H1 (cell line): Measurements from ENCODE around the gene SPINK1. TPM values are rescaled to one million over a fixed set of nuclear protein-coding genes. Genes with fewer than 3 reads are reported as not detected.

ENCODE experiments used
- BCL11A ChIP-seq, 2 experiments: IDR thresholded peaks; one replicate each; pipeline ENCODE4 v1.6.1; 2011; ENCODE audit warnings: low read depth in 2 of 2, low read length in 2 of 2, mild to moderate bottlenecking in 2 of 2
- CBX5 ChIP-seq: fragments of 300-800, 300-1000 bp; sonication (generic); IDR thresholded peaks from 2 replicates; pipeline ENCODE4 v1.7.1; 2016; ENCODE audit warnings: antibody characterized with exemption, low read length, low read depth
- CBX8 ChIP-seq: fragments of 300-800, 300-1000 bp; sonication (generic); IDR thresholded peaks from 2 replicates; pipeline ENCODE4 v1.7.1; 2016; ENCODE audit warnings: low read depth, low read length, borderline replicate concordance
- CEBPB ChIP-seq: IDR thresholded peaks from 2 replicates; pipeline ENCODE4 v1.6.1; 2012; ENCODE audit warnings: low read depth, low read length
- CHD2 ChIP-seq: IDR thresholded peaks from 2 replicates; pipeline ENCODE4 v1.6.1; 2012; ENCODE audit warnings: low read length, improper control_type of control experiment
- CREB1 ChIP-seq: IDR thresholded peaks from 2 replicates; pipeline ENCODE4 v1.6.1; 2012; ENCODE audit warnings: inconsistent platforms
- CTBP2 ChIP-seq: IDR thresholded peaks from 2 replicates; pipeline ENCODE4 v1.7.0; 2011; ENCODE audit warnings: borderline replicate concordance, mild to moderate bottlenecking, moderate library complexity, mixed read lengths, low read length; ENCODE audit not compliant: insufficient read depth, insufficient read length
- EP300 ChIP-seq, 2 experiments: IDR thresholded peaks; 1 replicate in 1 of 2; 2 replicates in 1 of 2; pipeline ENCODE4 v1.6.1; 2011 to 2012; ENCODE audit warnings: low read depth in 2 of 2, low read length in 2 of 2, mild to moderate bottlenecking in 2 of 2, borderline replicate concordance in 1 of 2, inconsistent platforms in 1 of 2, moderate library complexity in 1 of 2
- EZH2 ChIP-seq: fragments of 200-600 bp; sonication (generic); IDR thresholded peaks from 2 replicates; pipeline ENCODE4 v1.7.1; 2012; ENCODE audit warnings: low read depth, mild to moderate bottlenecking, moderate library complexity, low read length, inconsistent platforms; ENCODE audit not compliant: severe bottlenecking
- GTF2F1 ChIP-seq: IDR thresholded peaks from 2 replicates; pipeline ENCODE4 v1.6.1; 2012; ENCODE audit warnings: low read depth, low read length, improper control_type of control experiment, borderline replicate concordance
- HDAC2 ChIP-seq, 2 experiments: fragments of 300-600 bp in 1 of 2; sonication (generic) in 1 of 2; IDR thresholded peaks; 2 replicates each; pipeline ENCODE4 v1.6.1; 2011 to 2012; ENCODE audit warnings: low read depth in 2 of 2, low read length in 2 of 2, mild to moderate bottlenecking in 2 of 2, moderate library complexity in 2 of 2, borderline replicate concordance in 1 of 2, inconsistent platforms in 1 of 2
- KDM1A ChIP-seq: fragments of 200-600, 300-600 bp; sonication (generic); IDR thresholded peaks from 2 replicates; pipeline ENCODE4 v1.7.1; 2016; ENCODE audit warnings: mild to moderate bottlenecking, low read length, borderline replicate concordance
- KDM5A ChIP-seq: fragments of 200-600 bp; IDR thresholded peaks from 2 replicates; pipeline ENCODE4 v1.7.1; 2012; ENCODE audit warnings: mild to moderate bottlenecking, low read length, inconsistent platforms, mixed read lengths
- MAFK ChIP-seq: IDR thresholded peaks from 2 replicates; pipeline ENCODE4 v1.6.1; 2012; ENCODE audit warnings: low read depth, mild to moderate bottlenecking, improper control_type of control experiment, low read length
- NRF1 ChIP-seq: IDR thresholded peaks from 2 replicates; pipeline ENCODE4 v1.6.1; 2011; ENCODE audit warnings: mild to moderate bottlenecking, low read depth, low read length, improper control_type of control experiment
- RBBP5 ChIP-seq: IDR thresholded peaks from 2 replicates; pipeline ENCODE4 v1.7.1; 2012; ENCODE audit warnings: low read depth, mild to moderate bottlenecking, inconsistent platforms, low read length, moderate library complexity, borderline replicate concordance
- RFX5 ChIP-seq: IDR thresholded peaks from 2 replicates; pipeline ENCODE4 v1.6.1; 2011; ENCODE audit warnings: low read depth, low read length, improper control_type of control experiment, borderline replicate concordance
- RNF2 ChIP-seq: fragments of 200-900, 300-1000 bp; sonication (generic); IDR thresholded peaks from 2 replicates; pipeline ENCODE4 v1.7.1; 2016; ENCODE audit warnings: borderline replicate concordance, low read depth, mild to moderate bottlenecking, antibody characterized with exemption, low read length; ENCODE audit not compliant: poor library complexity, severe bottlenecking; ENCODE audit errors: missing control alignments
- SIRT6 ChIP-seq: IDR thresholded peaks from one replicate; pipeline ENCODE4 v1.7.1; 2012; ENCODE audit warnings: low read length, inconsistent platforms
- SP1 ChIP-seq: IDR thresholded peaks from 2 replicates; pipeline ENCODE4 v1.6.1; 2011; ENCODE audit warnings: low read depth, low read length
- TAF1 ChIP-seq: IDR thresholded peaks from 2 replicates; pipeline ENCODE4 v1.6.1; 2011; ENCODE audit warnings: mild to moderate bottlenecking, low read depth, low read length
- TBP ChIP-seq: IDR thresholded peaks from 2 replicates; pipeline ENCODE4 v1.6.1; 2011; ENCODE audit warnings: low read depth, low read length, improper control_type of control experiment
- TCF12 ChIP-seq: IDR thresholded peaks from 2 replicates; pipeline ENCODE4 v1.6.1; 2011; ENCODE audit warnings: low read depth, mild to moderate bottlenecking, low read length
- TEAD4 ChIP-seq: IDR thresholded peaks from 2 replicates; pipeline ENCODE4 v1.6.1; 2012; ENCODE audit warnings: low read depth, low read length, inconsistent platforms, mixed read lengths
- ZNF274 ChIP-seq: IDR thresholded peaks from 2 replicates; pipeline ENCODE4 v1.7.0; 2012; ENCODE audit warnings: low read length, borderline replicate concordance; ENCODE audit errors: extremely low read depth
- polyA plus RNA-seq, 7 experiments: library from polyadenylated mRNA; depleted of rRNA in 3 of 7; stranded (reverse) in 5 of 7; unstranded in 2 of 7; fragments of >200 nt in 5 of 7; fragments of 200-250 nt in 2 of 7; gene quantifications; 1 replicate in 5 of 7; 2 replicates in 1 of 7; 4 replicates in 1 of 7; pipeline versions ENCODE4 v1.2.1 to v1.2.3, GENCODE V29; 2011 to 2013; ENCODE audit warnings: missing spikeins in 2 of 7, mixed read lengths in 2 of 7
- total RNA-seq: library from RNA; stranded (reverse); fragmentation: NEBNext Ultra II Directional; extraction: Animal tissue kit (Norgen Biotek cat#: 25700); gene quantifications from 2 replicates; pipeline ENCODE4 v1.2.1, GENCODE V29; 2021
- TF ChIP-seq, protein P1 (sequence below): IDR thresholded peaks from 2 replicates; pipeline ENCODE4 v1.6.1; 2012; ENCODE audit warnings: inconsistent platforms

Gene SPINK1
- total and polyA plus RNA-seq, 2 of the 8 experiments (the other 6 are each of a cell fraction or from before 2014, with no cell fraction given), result 0.48 to 1.3 TPM

- TF ChIP-seq HDAC2 (IDR thresholded peaks at IDR 0.05; ENCODE audit: borderline replicate concordance in 1 of 2, low read depth in 2 of 2, low read length in 2 of 2) (no peak), CTBP2 (no peak), ZNF274 (no peak), MAFK (0 out of 2 replicates have a peak, but pooled peaks have one; percentile 1), CHD2 (no peak; the same call in 1 of the 2 replicates), CREB1 (no peak), EP300 (IDR thresholded peaks at IDR 0.05; ENCODE audit: borderline replicate concordance in 1 of 2, low read depth in 2 of 2, low read length in 2 of 2) (no peak), EZH2 (no peak), RFX5 (no peak), TBP (peak; percentile 68; the same call in 1 of the 2 replicates), CBX8 (no peak), CBX5 (no peak), RNF2 (no peak), NRF1 (no peak), TAF1 (peak; percentile 74), KDM1A (no peak), SP1 (peak; percentile 48; the same call in 1 of the 2 replicates), GTF2F1 (no peak), TCF12 (0 out of 2 replicates have a peak, but pooled peaks have one; percentile 23), SIRT6 (no peak), RBBP5 (no peak), KDM5A (no peak), TEAD4 (no peak), CEBPB (no peak), BCL11A (IDR thresholded peaks at IDR 0.05; ENCODE audit: low read depth in 2 of 2, low read length in 2 of 2) (no peak)
- TF ChIP-seq, protein P1, sequence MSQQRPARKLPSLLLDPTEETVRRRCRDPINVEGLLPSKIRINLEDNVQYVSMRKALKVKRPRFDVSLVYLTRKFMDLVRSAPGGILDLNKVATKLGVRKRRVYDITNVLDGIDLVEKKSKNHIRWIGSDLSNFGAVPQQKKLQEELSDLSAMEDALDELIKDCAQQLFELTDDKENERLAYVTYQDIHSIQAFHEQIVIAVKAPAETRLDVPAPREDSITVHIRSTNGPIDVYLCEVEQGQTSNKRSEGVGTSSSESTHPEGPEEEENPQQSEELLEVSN, result no peak
Observed at GRCh38 chr5:147869112-147869511, 37.6 kb upstream of the SPINK1 start (continued).
